Type B pancreatic cell (in vitro differentiated cells): ENCODE measurements around the gene GSTP1. TPM values are rescaled to one million over a fixed set of nuclear protein-coding genes. Genes with fewer than 3 reads are reported as not detected.
"Not testable (repeated sequence)": the region's sequence is repeated elsewhere in the genome, so short reads cannot be mapped to it uniquely, and the experiment has no call there.

Experiments
- DNase-seq: peaks from one replicate; pipeline ENCODE4 v3.0.0; 2021; ENCODE audit warnings: mixed read lengths; ENCODE audit not compliant: unreplicated experiment; ENCODE audit errors: extremely low spot score
- H3K27ac Mint-ChIP-seq: 2 replicates; pipeline ENCODE4 v1.8.0; 2021; ENCODE audit warnings: mild to moderate bottlenecking, mixed read lengths
- H3K27me3 Mint-ChIP-seq: 2 replicates; pipeline ENCODE4 v1.8.0; 2021; ENCODE audit warnings: mixed read lengths
- H3K36me3 Mint-ChIP-seq: 2 replicates; pipeline ENCODE4 v1.8.0; 2021; ENCODE audit warnings: mixed read lengths
- H3K4me1 Mint-ChIP-seq: one replicate; pipeline ENCODE4 v1.8.0; 2021; ENCODE audit warnings: mixed read lengths; ENCODE audit not compliant: unreplicated experiment
- H3K4me3 Mint-ChIP-seq: 2 replicates; pipeline ENCODE4 v1.8.0; 2021; ENCODE audit warnings: mild to moderate bottlenecking, mixed read lengths
- H3K9me3 Mint-ChIP-seq: 2 replicates; pipeline ENCODE4 v1.8.0; 2021; ENCODE audit warnings: mixed read lengths
- CTCF ChIP-seq: fragments of 200-600 bp; sonication (generic); conservative IDR thresholded peaks from 2 replicates; pipeline ENCODE4 v1.5.0; 2021; ENCODE audit warnings: antibody characterized with exemption, mild to moderate bottlenecking
- total RNA-seq: library from RNA; stranded (reverse); gene quantifications from 2 replicates; pipeline ENCODE4 v1.2.1, GENCODE V29; 2021; ENCODE audit warnings: low replicate concordance

GSTP1 gene
- total RNA-seq, 1 donor from 2014 or later = 1,009 TPM

- Mint-ChIP-seq H3K36me3 (no peaks in the 10 kb centered on the region), H3K4me3 (no peak overlapping the region), H3K27ac (no peak overlapping the region), H3K9me3 (peaks cover 7% of the 10 kb centered on the region), H3K27me3 (no peaks in the 10 kb centered on the region), H3K4me1 (no peaks in the 10 kb centered on the region)
- no peak for TF ChIP-seq CTCF
- DNase-seq = no peak
These were observed 27.4 kb upstream of the GSTP1 start for GRCh38 chr11:67556244-67556643.

DNA sequence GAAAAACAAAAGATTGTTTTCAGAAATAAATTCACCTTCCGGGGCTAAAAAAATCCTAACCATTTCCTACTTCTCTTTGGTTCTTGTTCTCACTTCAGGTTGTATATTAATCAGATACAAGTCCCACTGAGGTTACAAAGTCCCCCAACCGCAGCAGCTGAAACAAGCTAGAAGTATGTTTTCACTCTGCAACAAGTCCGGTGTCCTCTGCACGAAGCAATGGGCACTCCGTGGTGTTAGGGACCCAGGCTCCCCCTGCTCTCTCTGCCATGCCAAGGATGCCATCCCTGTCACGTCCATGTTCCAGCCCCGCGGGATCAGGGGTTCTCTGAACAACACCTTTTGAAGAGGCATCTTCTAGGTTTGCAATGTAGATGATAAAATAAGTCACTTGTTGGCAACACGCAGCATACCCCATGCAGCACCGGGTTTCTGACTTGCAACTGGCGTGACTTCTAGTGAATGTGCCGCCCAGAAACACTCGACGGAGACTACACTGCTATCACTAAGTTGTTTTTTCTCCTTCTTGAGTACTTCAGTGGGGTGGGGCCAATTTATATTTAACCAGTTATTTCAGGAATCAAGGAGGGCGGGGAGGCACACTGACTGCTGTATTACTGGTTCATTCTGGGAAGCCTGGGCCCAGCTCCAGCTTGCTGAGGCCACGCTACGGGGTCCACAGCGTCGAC, 25.4 kb upstream of the GSTP1 start:
- peaks cover 3% of the 10 kb centered on the region for H3K27me3 Mint-ChIP-seq
- no peak for DNase-seq
- H3K27ac Mint-ChIP-seq = peak overlapping the region; percentile 26
- peaks cover 6% of the 10 kb centered on the region for H3K4me1 Mint-ChIP-seq
- no peaks in the 10 kb centered on the region for H3K36me3 Mint-ChIP-seq
- no peak overlapping the region for H3K4me3 Mint-ChIP-seq
- TF ChIP-seq CTCF = no peak
- no peaks in the 10 kb centered on the region for H3K9me3 Mint-ChIP-seq

DNA sequence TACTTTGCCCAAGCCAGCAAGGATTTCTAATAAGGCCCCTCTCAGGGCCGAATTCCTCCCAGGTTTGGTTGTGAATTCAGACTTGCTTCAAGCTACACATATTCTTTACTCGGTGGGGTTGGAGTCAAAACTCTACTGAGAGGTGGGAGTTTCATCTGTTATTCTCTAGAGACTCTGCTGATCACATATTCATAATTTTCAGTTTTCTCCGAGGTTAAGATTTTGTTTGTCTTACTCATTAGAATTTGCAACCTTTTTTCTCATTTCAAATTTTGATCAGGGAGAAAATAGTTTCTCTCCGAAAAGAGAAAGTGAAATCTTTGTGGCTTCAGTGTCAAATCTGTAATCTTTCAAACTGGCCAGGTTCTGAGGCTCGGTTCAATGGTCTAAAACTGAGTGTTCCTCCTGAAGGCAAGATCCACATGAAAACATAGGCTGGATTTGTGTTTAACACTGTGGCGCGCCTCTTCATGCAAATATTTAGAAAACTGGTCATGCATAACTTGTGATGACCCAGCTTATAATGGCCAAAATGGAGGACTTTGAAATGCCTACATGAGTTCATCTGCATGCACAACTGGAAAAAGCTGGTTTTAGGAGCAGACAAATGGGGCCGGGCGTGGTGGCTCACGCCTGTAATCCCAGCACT, 21.5 kb upstream of the GSTP1 start:
- H3K36me3 Mint-ChIP-seq = no peaks in the 10 kb centered on the region
- no peak for DNase-seq
- H3K27ac Mint-ChIP-seq = peak overlapping the region; percentile 29
- H3K27me3 Mint-ChIP-seq = peaks cover 3% of the 10 kb centered on the region
- no peak for TF ChIP-seq CTCF
- peaks cover 10% of the 10 kb centered on the region for H3K4me1 Mint-ChIP-seq
- no peak overlapping the region for H3K4me3 Mint-ChIP-seq
- no peaks in the 10 kb centered on the region for H3K9me3 Mint-ChIP-seq

DNA sequence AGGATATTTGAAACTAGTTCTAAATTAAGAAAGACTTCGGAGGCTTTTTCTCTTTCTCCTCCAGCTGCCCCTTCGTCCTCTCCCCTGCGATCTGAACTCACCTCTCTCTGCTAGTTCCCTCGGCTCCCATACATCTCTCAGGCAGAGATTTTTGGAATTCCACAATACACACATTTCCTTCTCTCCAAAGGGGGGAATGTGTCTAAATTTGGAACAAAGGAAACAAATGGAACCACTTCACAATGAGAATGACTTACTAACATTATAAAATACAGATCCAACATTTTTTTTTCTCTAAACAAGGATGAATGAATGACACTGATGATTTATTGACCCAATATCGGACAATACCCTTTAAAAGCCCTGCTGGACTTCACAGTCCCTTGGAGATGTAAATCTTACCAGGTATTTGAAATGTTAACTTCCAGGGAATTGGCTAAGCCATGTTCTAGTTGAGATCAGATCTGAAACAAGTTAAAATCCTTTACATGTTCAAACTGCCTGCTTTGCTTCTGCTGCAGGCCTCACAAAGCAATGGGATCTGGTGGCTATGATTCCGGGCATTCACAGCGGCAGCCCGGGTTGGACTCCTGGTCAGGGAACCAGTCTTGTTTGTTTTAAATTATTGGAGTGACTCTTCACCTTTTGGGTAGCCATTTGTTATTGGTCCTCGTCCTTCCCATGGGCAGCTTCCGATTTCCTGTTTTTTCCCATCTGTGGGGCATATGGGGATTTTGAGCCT, 20.5 kb upstream of the GSTP1 start:
- Mint-ChIP-seq H3K4me3 (no peak overlapping the region), H3K4me1 (peaks cover 10% of the 10 kb centered on the region), H3K27me3 (peaks cover 3% of the 10 kb centered on the region), H3K36me3 (no peaks in the 10 kb centered on the region), H3K27ac (peak overlapping the region; percentile 9), H3K9me3 (no peaks in the 10 kb centered on the region)
- no peak for TF ChIP-seq CTCF
- no peak for DNase-seq

GRCh38 chr11:67563705-67564114, 19.9 kb upstream of the GSTP1 start:
- H3K36me3 Mint-ChIP-seq, DNase-seq, H3K9me3 Mint-ChIP-seq, H3K27me3 Mint-ChIP-seq, H3K4me3 Mint-ChIP-seq: not testable (repeated sequence)
- Mint-ChIP-seq H3K4me1 (peaks cover 10% of the 10 kb centered on the region), H3K27ac (peak overlapping the region; percentile 9)

GRCh38 chr11:67564230-67564629, 19.4 kb upstream of the GSTP1 start:
- Mint-ChIP-seq H3K9me3 (no peaks in the 10 kb centered on the region), H3K4me1 (peaks cover 10% of the 10 kb centered on the region), H3K36me3 (no peaks in the 10 kb centered on the region), H3K27me3 (peaks cover 3% of the 10 kb centered on the region), H3K4me3 (no peak overlapping the region), H3K27ac (no peak overlapping the region)
- no peak for DNase-seq
- no peak for TF ChIP-seq CTCF
